ENCODE data around the gene SSTR1. TPM values are rescaled to one million over a fixed set of nuclear protein-coding genes. Genes with fewer than 3 reads are reported as not detected.
"Not testable (repeated sequence)": the region's sequence is repeated elsewhere in the genome, so short reads cannot be mapped to it uniquely, and the experiment has no call there.

Gene SSTR1
- total RNA-seq, 1 donor from 2014 or later = not detected

- H3K27ac Mint-ChIP-seq = no peak overlapping the region
- H3K9me3 Mint-ChIP-seq = no peaks in the 10 kb centered on the region
- TF ChIP-seq CTCF (IDR thresholded peaks at IDR 0.05; ENCODE audit: unreplicated experiment) = no peak
- no peak overlapping the region for H3K4me3 Mint-ChIP-seq
- H3K4me1 Mint-ChIP-seq = peaks cover 8% of the 10 kb centered on the region
- no peaks in the 10 kb centered on the region for H3K36me3 Mint-ChIP-seq
- H3K27me3 Mint-ChIP-seq (ENCODE audit: low read depth) = peaks cover 46% of the 10 kb centered on the region
- no peak for DNase-seq (ENCODE audit: low spot score in 2 of 2, unreplicated experiment in 2 of 2)
Observed at GRCh38 chr14:38189930-38190726, 17.6 kb upstream of the SSTR1 start.

GRCh38 chr14:38190846-38191245 is 16.9 kb upstream of the SSTR1 start:
- H3K27ac Mint-ChIP-seq; H3K9me3 Mint-ChIP-seq; H3K4me3 Mint-ChIP-seq; H3K4me1 Mint-ChIP-seq; H3K36me3 Mint-ChIP-seq; DNase-seq (ENCODE audit: low spot score in 2 of 2, unreplicated experiment in 2 of 2): not testable (repeated sequence)
- peaks cover 52% of the 10 kb centered on the region for H3K27me3 Mint-ChIP-seq (ENCODE audit: low read depth)

- not testable (repeated sequence) for H3K4me3 Mint-ChIP-seq
Observed at GRCh38 chr14:38191491-38191890, 16.2 kb upstream of the SSTR1 start.

GRCh38 chr14:38197001-38197783 is 10.5 kb upstream of the SSTR1 start:
- TF ChIP-seq CTCF (IDR thresholded peaks at IDR 0.05; ENCODE audit: unreplicated experiment) = peak; percentile 96
- H3K27me3 Mint-ChIP-seq (ENCODE audit: low read depth) = peaks cover 39% of the 10 kb centered on the region
- H3K4me1 Mint-ChIP-seq = no peaks in the 10 kb centered on the region
- H3K36me3 Mint-ChIP-seq = no peaks in the 10 kb centered on the region
- no peak overlapping the region for H3K4me3 Mint-ChIP-seq
- H3K27ac Mint-ChIP-seq = no peak overlapping the region
- H3K9me3 Mint-ChIP-seq = no peaks in the 10 kb centered on the region
- no peak for DNase-seq (ENCODE audit: low spot score in 2 of 2, unreplicated experiment in 2 of 2)

More at GRCh38 chr14:38191491-38191890, 16.2 kb upstream of the SSTR1 start:
- peaks cover 57% of the 10 kb centered on the region for H3K27me3 Mint-ChIP-seq (ENCODE audit: low read depth)
- not testable (repeated sequence) for H3K27ac Mint-ChIP-seq; H3K36me3 Mint-ChIP-seq; H3K9me3 Mint-ChIP-seq; H3K4me1 Mint-ChIP-seq; DNase-seq (ENCODE audit: low spot score in 2 of 2, unreplicated experiment in 2 of 2)

- no peaks in the 10 kb centered on the region for H3K9me3 Mint-ChIP-seq
Observed at GRCh38 chr14:38197784-38198335, 9.8 kb upstream of the SSTR1 start.

GRCh38 chr14:38198425-38198824 is 9.3 kb upstream of the SSTR1 start:
- no peak for DNase-seq (ENCODE audit: low spot score in 2 of 2, unreplicated experiment in 2 of 2)
- no peaks in the 10 kb centered on the region for H3K9me3 Mint-ChIP-seq
- no peaks in the 10 kb centered on the region for H3K4me1 Mint-ChIP-seq
- no peak overlapping the region for H3K27ac Mint-ChIP-seq
- no peaks in the 10 kb centered on the region for H3K36me3 Mint-ChIP-seq
- peaks cover 30% of the 10 kb centered on the region for H3K27me3 Mint-ChIP-seq (ENCODE audit: low read depth)
- no peak for TF ChIP-seq CTCF (IDR thresholded peaks at IDR 0.05; ENCODE audit: unreplicated experiment)
- H3K4me3 Mint-ChIP-seq = no peak overlapping the region

More at GRCh38 chr14:38197784-38198335, 9.8 kb upstream of the SSTR1 start:
- Mint-ChIP-seq H3K4me3 (no peak overlapping the region), H3K36me3 (no peaks in the 10 kb centered on the region), H3K4me1 (no peaks in the 10 kb centered on the region), H3K27ac (no peak overlapping the region), H3K27me3 (ENCODE audit: low read depth) (peaks cover 36% of the 10 kb centered on the region)
- no peak for TF ChIP-seq CTCF (IDR thresholded peaks at IDR 0.05; ENCODE audit: unreplicated experiment)
- no peak for DNase-seq (ENCODE audit: low spot score in 2 of 2, unreplicated experiment in 2 of 2)
